H1 (cell line): ENCODE results near the gene RPIA. TPM values are rescaled to one million over a fixed set of nuclear protein-coding genes. Genes with fewer than 3 reads are reported as not detected.

Experiments used
- CHD2 ChIP-seq: IDR thresholded peaks from 2 replicates; pipeline ENCODE4 v1.6.1; 2012; ENCODE audit warnings: low read length, improper control_type of control experiment
- CTCF ChIP-seq, 3 experiments: IDR thresholded peaks; 1 replicate in 2 of 3; 2 replicates in 1 of 3; pipeline versions ENCODE4 v1.5.1 to v1.6.1; 2011; ENCODE audit warnings: low read length in 3 of 3, mild to moderate bottlenecking in 3 of 3, inconsistent platforms in 2 of 3, low read depth in 1 of 3, moderate library complexity in 1 of 3; ENCODE audit not compliant: insufficient read depth in 1 of 3; ENCODE audit errors: control extremely low read depth in 1 of 3
- JUN ChIP-seq: IDR thresholded peaks from 2 replicates; pipeline ENCODE4 v1.6.1; 2011; ENCODE audit warnings: low read depth, mild to moderate bottlenecking, improper control_type of control experiment, low read length
- MAX ChIP-seq: IDR thresholded peaks from 2 replicates; pipeline ENCODE4 v1.6.1; 2012; ENCODE audit warnings: inconsistent platforms
- SIRT6 ChIP-seq: IDR thresholded peaks from one replicate; pipeline ENCODE4 v1.7.1; 2012; ENCODE audit warnings: low read length, inconsistent platforms
- polyA plus RNA-seq, 7 experiments: library from polyadenylated mRNA; depleted of rRNA in 3 of 7; stranded (reverse) in 5 of 7; unstranded in 2 of 7; fragments of >200 nt in 5 of 7; fragments of 200-250 nt in 2 of 7; gene quantifications; 1 replicate in 5 of 7; 2 replicates in 1 of 7; 4 replicates in 1 of 7; pipeline versions ENCODE4 v1.2.1 to v1.2.3, GENCODE V29; 2011 to 2013; ENCODE audit warnings: missing spikeins in 2 of 7, mixed read lengths in 2 of 7
- total RNA-seq: library from RNA; stranded (reverse); fragmentation: NEBNext Ultra II Directional; extraction: Animal tissue kit (Norgen Biotek cat#: 25700); gene quantifications from 2 replicates; pipeline ENCODE4 v1.2.1, GENCODE V29; 2021

RPIA gene
- total and polyA plus RNA-seq, 2 of the 8 experiments (the other 6 are each of a cell fraction or from before 2014, with no cell fraction given), result 13.1 to 24.0 TPM

DNA sequence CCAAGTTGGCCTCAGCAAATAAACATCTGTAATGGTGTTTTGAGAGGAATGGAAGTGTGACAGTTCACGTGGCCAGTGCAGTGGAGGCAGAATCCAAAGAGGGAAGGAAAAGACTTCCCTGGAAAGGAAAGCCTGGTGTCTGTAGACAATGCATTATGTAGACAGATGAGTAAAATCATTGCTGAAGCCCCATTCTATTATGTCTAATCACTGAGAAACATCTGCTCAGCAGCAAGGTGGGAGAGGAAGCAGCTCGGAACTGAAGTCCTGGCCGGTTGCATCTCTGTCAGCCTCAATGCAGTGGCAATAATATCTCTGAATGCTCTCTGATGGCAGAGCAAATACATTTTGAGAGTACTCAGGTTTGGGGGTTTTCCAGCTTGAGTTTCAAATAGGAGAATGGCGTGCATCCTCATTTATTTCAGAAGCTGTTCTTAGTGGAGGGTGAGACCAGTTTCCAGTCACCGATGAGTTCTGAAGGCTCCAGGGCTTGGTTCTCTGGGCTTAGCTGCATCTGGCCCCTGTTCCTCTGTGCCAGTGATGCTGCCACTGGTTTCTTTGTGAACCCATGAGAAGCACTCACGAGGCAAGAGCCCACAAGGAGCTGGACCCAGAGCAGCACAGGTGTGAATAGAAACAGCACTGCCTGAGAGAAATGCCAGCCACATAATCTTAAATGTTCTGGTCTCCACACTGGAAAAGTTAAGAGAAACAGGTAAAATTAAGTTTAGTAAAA is 63.3 kb downstream of the RPIA start (continued):
- no peak for TF ChIP-seq CTCF (IDR thresholded peaks at IDR 0.05; ENCODE audit: control extremely low read depth in 1 of 3, insufficient read depth in 1 of 3, low read depth in 1 of 3, low read length in 3 of 3)
- TF ChIP-seq CHD2, result no peak
- no peak for TF ChIP-seq SIRT6
- TF ChIP-seq JUN, result no peak
- no peak for TF ChIP-seq MAX
